Measurements from ENCODE around the gene RAD54L.

- TF ChIP-seq EP300 (IDR thresholded peaks at IDR 0.05; ENCODE audit: borderline replicate concordance in 1 of 2, low read depth in 1 of 2, low read length in 1 of 2): no peak
- no peak for TF ChIP-seq CTCF (IDR thresholded peaks at IDR 0.05)
- no peak for TF ChIP-seq JUND (IDR thresholded peaks at IDR 0.05)
- TF ChIP-seq ELF1 (IDR thresholded peaks at IDR 0.05): no peak
- TF ChIP-seq TAF1 (IDR thresholded peaks at IDR 0.05; ENCODE audit: borderline replicate concordance, low read depth, low read length): no peak
- no peak for TF ChIP-seq EZH2phosphoT487 (IDR thresholded peaks at IDR 0.05; ENCODE audit: borderline replicate concordance, low read depth)
- TF ChIP-seq POLR2AphosphoS5 (IDR thresholded peaks at IDR 0.05; ENCODE audit: low read depth, low read length): no peak
These were observed 15.6 kb downstream of the RAD54L start for GRCh38 chr1:46263146-46263545.
